ENCODE results near the gene CALD1. TPM values are rescaled to one million over a fixed set of nuclear protein-coding genes. Genes with fewer than 3 reads are reported as not detected.

CALD1 gene
- total and polyA plus RNA-seq, 2 experiments from 2014 or later, result 132 to 842 TPM

DNA sequence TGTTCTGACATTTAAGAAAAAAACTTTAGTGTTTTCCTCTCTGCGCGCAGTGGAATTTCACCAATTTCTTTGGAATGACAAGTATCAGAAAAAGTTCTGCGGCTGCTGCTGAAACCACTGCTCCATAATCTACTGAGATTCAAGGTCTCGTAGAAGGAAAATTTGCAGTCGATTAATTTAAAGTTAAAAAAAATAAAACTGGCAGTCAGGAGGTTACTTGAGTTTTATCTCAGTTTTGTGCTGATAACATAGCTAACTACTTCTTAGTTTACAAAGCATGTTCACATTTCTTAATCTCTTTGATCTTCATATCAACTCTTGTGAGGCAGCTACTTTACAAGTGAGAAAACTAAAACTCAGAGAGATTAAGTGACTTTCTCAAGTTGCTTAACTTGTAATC lies 18.2 kb upstream of the CALD1 start (continued):
- TF ChIP-seq ZNF462 (CRISPR knock-in tag; IDR thresholded peaks at IDR 0.05), result no peak
- no peak for TF ChIP-seq NANOG (IDR thresholded peaks at IDR 0.05; ENCODE audit: borderline replicate concordance)

DNA sequence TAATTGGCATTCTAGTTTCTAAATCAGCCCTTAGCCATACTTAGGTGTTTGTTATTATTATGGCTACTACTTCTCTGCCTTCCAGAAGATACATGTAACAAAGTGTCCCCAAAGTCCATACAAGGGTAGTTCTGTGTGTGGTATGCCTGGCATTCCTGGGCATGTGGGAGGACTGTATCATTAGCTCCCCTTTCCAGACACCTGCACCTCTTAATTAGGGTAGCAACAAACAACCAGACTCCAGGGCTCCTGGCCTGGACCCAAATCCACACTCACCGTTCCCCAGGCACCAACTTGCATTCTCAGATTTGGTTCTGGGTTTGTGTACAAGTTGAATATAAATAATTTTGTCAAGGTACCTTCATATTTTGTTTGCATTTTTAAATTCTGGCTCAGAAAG lies 15.5 kb upstream of the CALD1 start:
- H3K4me1 Mint-ChIP-seq, result peaks cover 5% of the 10 kb centered on the region
- no peak overlapping the region for H3K27ac Mint-ChIP-seq
- H3K36me3 Mint-ChIP-seq (ENCODE audit: low read depth), result no peaks in the 10 kb centered on the region; the same call in 2 of the 3 replicates
- no peaks in the 10 kb centered on the region for H3K27me3 ChIP-seq (ENCODE audit: insufficient read depth)
- H3K9me3 Mint-ChIP-seq, result no peaks in the 10 kb centered on the region; the same call in 2 of the 3 replicates
- peaks cover 7% of the 10 kb centered on the region for H3K27me3 Mint-ChIP-seq (ENCODE audit: insufficient read depth, low read depth, poor library complexity)
- peaks cover 5% of the 10 kb centered on the region; the same call in 1 of the 2 replicates for H3K9me2 ChIP-seq (ENCODE audit: insufficient read depth)
- no peak overlapping the region for H3K4me3 ChIP-seq
- ATAC-seq (no peak), DNase-seq (ENCODE audit: low spot score) (no peak)
- H3K4me3 Mint-ChIP-seq, result no peak overlapping the region
- no peak overlapping the region for H3K27ac ChIP-seq (ENCODE audit: low read depth)
- no peak overlapping the region for H2AFZ ChIP-seq
- no peaks in the 10 kb centered on the region for H4K20me1 ChIP-seq (replicated peaks; ENCODE audit: insufficient read depth)
- H3K36me3 ChIP-seq (ENCODE audit: insufficient read depth), result no peaks in the 10 kb centered on the region
- no peak overlapping the region for H3K4me2 ChIP-seq
- no peaks in the 10 kb centered on the region for H3K79me2 ChIP-seq (replicated peaks; ENCODE audit: insufficient read depth)
- no peaks in the 10 kb centered on the region for H3F3A ChIP-seq (replicated peaks; ENCODE audit: low read depth)
- H3K4me1 ChIP-seq (ENCODE audit: insufficient read depth), result peaks cover 7% of the 10 kb centered on the region; the same call in 1 of the 2 replicates
- no peak for TF ChIP-seq ZNF462 (CRISPR knock-in tag; IDR thresholded peaks at IDR 0.05)
- no peak for TF ChIP-seq REST (IDR thresholded peaks at IDR 0.05; ENCODE audit: unreplicated experiment)
- TF ChIP-seq STAT1 (IDR thresholded peaks at IDR 0.05; ENCODE audit: unreplicated experiment), result no peak

Data from GM23338 (cell line).